Hippocampal formation (tissue), 2 donors: ENCODE data around the gene P4HA1.

ENCODE experiments used
- DNase-seq, 2 donors: peaks; one replicate each; lab custom pipeline; 2025; lab: John Stamatoyannopoulos, UW

Gene P4HA1

GRCh38 chr10:72981028-72981881 lies 115.4 kb downstream of the P4HA1 start:
- DNase-seq, result no peak

GRCh38 chr10:72980348-72980747 lies 116.3 kb downstream of the P4HA1 start:
- no peak for DNase-seq

GRCh38 chr10:72979709-72980108 lies 117.0 kb downstream of the P4HA1 start:
- no peak for DNase-seq

- no peak for DNase-seq
Measured at GRCh38 chr10:72976886-72977285, 119.8 kb downstream of the P4HA1 start.
